CD4-positive, alpha-beta T cell treated with Interleukin-15 for 1 hour (primary cell): ENCODE results near the gene ADAMTSL2.
A peak's percentile ranks its signal among the peaks of the same experiment; 100 is the strongest.

Experiments
- DNase-seq: peaks from one replicate; pipeline ENCODE4 v3.0.0-alpha.2; 2020

ADAMTSL2 gene

GRCh38 chr9:133518706-133519449 is 15.6 kb upstream of the ADAMTSL2 start:
- DNase-seq = no peak

- DNase-seq = no peak
These were observed 14.8 kb upstream of the ADAMTSL2 start for GRCh38 chr9:133519693-133520092.

GRCh38 chr9:133520121-133520835 is 14.2 kb upstream of the ADAMTSL2 start:
- DNase-seq = no peak

- no peak for DNase-seq
These were observed 13.1 kb upstream of the ADAMTSL2 start for GRCh38 chr9:133521122-133522072.

GRCh38 chr9:133522073-133522910 is 12.2 kb upstream of the ADAMTSL2 start:
- DNase-seq = no peak

- no peak for DNase-seq
These were observed 11.4 kb upstream of the ADAMTSL2 start for GRCh38 chr9:133523106-133523505.

GRCh38 chr9:133524146-133524545 is 10.4 kb upstream of the ADAMTSL2 start:
- no peak for DNase-seq

- DNase-seq = no peak
These were observed 9.8 kb upstream of the ADAMTSL2 start, which contains the start of gene MYMK for GRCh38 chr9:133524679-133525228. Gene MYMK, minus strand, starts transcription at chr9:133524959. Its CDS starts 115 bp downstream, at chr9:133524844.

- DNase-seq = no peak
These were observed 8.8 kb upstream of the ADAMTSL2 start for GRCh38 chr9:133525677-133526076.

- DNase-seq = no peak
These were observed 7.7 kb upstream of the ADAMTSL2 start for GRCh38 chr9:133526721-133527321.

- DNase-seq = no peak
These were observed 7.0 kb upstream of the ADAMTSL2 start for GRCh38 chr9:133527444-133527920.

GRCh38 chr9:133528001-133528875 is 6.3 kb upstream of the ADAMTSL2 start:
- DNase-seq = no peak

- DNase-seq = no peak
These were observed 5.6 kb upstream of the ADAMTSL2 start for GRCh38 chr9:133528876-133529241.

- no peak for DNase-seq
These were observed 5.0 kb upstream of the ADAMTSL2 start for GRCh38 chr9:133529457-133529856.

- no peak for DNase-seq
These were observed 4.6 kb upstream of the ADAMTSL2 start for GRCh38 chr9:133529874-133530273.

GRCh38 chr9:133531293-133531692 is 3.2 kb upstream of the ADAMTSL2 start:
- DNase-seq = no peak

GRCh38 chr9:133532937-133533668 is 1.4 kb upstream of the ADAMTSL2 start:
- peak; percentile 68 for DNase-seq

- DNase-seq = no peak
These were observed 647 bp upstream of the ADAMTSL2 start for GRCh38 chr9:133533857-133534256.

GRCh38 chr9:133535306-133535877 is 888 bp downstream of the ADAMTSL2 start:
- no peak for DNase-seq
